ENCODE measurements around the gene PCDHGA1.

DNA sequence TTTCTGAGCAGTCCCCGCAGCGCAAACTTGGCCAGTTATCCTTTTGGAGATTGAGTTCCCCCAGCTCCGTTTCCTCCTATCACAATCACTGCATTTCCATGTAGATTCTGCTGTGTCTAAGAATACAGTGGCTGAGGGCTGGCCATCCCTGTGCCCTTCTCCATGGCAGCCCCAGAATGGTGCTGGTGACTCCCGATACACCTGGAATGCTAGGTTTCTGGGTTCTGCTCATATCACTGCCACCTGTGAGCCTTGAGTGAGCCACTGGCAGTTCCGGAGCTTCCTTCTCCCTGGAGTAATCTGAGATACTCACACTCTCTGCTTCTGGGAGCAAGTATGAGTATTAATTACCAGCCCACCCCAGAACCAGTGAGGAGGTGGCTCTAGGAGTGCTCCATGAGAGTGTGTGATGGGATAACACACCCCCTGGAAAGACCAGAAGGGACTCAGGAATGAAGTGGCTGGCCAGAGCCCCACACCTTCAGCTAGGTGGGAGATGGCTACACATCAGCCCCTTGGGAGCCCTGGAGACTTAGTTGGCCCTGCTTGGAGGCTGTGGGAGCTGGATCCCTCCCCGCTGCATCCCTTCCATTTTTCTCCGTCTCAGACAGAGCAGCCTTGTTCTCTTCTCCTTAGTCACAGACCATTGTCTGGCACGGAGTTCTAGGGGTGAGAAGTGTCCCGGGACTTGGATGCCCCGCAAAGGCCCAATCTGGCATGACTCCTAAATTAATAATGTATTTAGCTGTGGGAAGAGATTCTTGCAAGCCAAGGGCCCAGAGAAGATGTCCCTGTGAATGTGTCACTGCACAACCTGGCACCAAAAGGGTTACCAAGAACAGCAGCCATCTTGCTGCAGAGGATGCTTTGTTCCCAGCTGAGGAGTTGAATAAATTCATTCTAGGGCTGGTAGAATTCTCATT, 163.4 kb downstream of the PCDHGA1 start:
- TF ChIP-seq EZH2 (optimal IDR thresholded peaks at IDR 0.05; ENCODE audit: low read depth, low read length): no peak
- TF ChIP-seq, protein P1, sequence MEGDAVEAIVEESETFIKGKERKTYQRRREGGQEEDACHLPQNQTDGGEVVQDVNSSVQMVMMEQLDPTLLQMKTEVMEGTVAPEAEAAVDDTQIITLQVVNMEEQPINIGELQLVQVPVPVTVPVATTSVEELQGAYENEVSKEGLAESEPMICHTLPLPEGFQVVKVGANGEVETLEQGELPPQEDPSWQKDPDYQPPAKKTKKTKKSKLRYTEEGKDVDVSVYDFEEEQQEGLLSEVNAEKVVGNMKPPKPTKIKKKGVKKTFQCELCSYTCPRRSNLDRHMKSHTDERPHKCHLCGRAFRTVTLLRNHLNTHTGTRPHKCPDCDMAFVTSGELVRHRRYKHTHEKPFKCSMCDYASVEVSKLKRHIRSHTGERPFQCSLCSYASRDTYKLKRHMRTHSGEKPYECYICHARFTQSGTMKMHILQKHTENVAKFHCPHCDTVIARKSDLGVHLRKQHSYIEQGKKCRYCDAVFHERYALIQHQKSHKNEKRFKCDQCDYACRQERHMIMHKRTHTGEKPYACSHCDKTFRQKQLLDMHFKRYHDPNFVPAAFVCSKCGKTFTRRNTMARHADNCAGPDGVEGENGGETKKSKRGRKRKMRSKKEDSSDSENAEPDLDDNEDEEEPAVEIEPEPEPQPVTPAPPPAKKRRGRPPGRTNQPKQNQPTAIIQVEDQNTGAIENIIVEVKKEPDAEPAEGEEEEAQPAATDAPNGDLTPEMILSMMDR (IDR thresholded peaks at IDR 0.05; ENCODE audit: low read length): no peak
- TF ChIP-seq EZH2phosphoT487 (IDR thresholded peaks at IDR 0.05; ENCODE audit: low read length): no peak
